Upper lobe of left lung (tissue), 4 donors: ENCODE results near the gene RAPGEF5.

Source experiments
- CTCF ChIP-seq, 6 experiments: fragments of 450-650 bp in 4 of 6; fragments of 200-600 bp in 2 of 6; sonication (generic) in 2 of 6; IDR thresholded peaks; one replicate each; pipeline ENCODE4 v1.5.1; 2016 to 2019; ENCODE audit warnings: antibody characterized with exemption in 6 of 6
- POLR2A ChIP-seq, 4 donors: fragments of 450-650 bp; IDR thresholded peaks; one replicate each; pipeline ENCODE4 v1.5.1; 2016 to 2017; ENCODE audit warnings: antibody characterized with exemption in 4 of 4, mild to moderate bottlenecking in 2 of 4

- TF ChIP-seq CTCF (IDR thresholded peaks at IDR 0.05) (no peak), POLR2A (IDR thresholded peaks at IDR 0.05) (no peak)
These were observed 29.9 kb upstream of the RAPGEF5 start for GRCh38 chr7:22386865-22387264.
